K562 (cell line): ENCODE measurements around the gene PET100. TPM values are rescaled to one million over a fixed set of nuclear protein-coding genes. Genes with fewer than 3 reads are reported as not detected.

ENCODE experiments used
- CREM ChIP-seq: IDR thresholded peaks from 2 replicates; pipeline ENCODE4 v1.6.1; 2014; ENCODE audit warnings: antibody characterized with exemption, low read depth
- GABPB1 ChIP-seq: sonication (generic); formaldehyde crosslinking; IDR thresholded peaks from 2 replicates; pipeline ENCODE4 v1.8.0; 2022; ENCODE audit warnings: mild to moderate bottlenecking, missing genetic modification reagents
- IFI16 ChIP-seq: fragments of 250-450 bp; sonication (Bioruptor Pico); IDR thresholded peaks from 2 replicates; pipeline ENCODE4 v2.1.2; 2022; ENCODE audit warnings: mild to moderate bottlenecking, inconsistent platforms
- L3MBTL2 ChIP-seq: fragments of 450-650 bp; IDR thresholded peaks from 2 replicates; pipeline ENCODE4 v1.6.1; 2016; ENCODE audit warnings: mild to moderate bottlenecking, moderate library complexity
- MXI1 ChIP-seq: IDR thresholded peaks from 2 replicates; pipeline ENCODE4 v1.6.1; 2011; ENCODE audit warnings: low read depth, mild to moderate bottlenecking, improper control_type of control experiment, low read length
- NCOA6 ChIP-seq: fragments of 450-650 bp; IDR thresholded peaks from 2 replicates; pipeline ENCODE4 v1.6.1; 2017; ENCODE audit warnings: mild to moderate bottlenecking
- PHF20 ChIP-seq: fragments of 450-650 bp; IDR thresholded peaks from 2 replicates; pipeline ENCODE4 v1.6.1; 2018; ENCODE audit not compliant: partially characterized antibody
- POLR2A ChIP-seq: fragments of 450-650 bp; conservative IDR thresholded peaks from 2 replicates; pipeline ENCODE4 v1.6.1; 2016
- PURB ChIP-seq: sonication (generic); formaldehyde crosslinking; IDR thresholded peaks from 2 replicates; pipeline ENCODE4 v1.9.0; 2021; ENCODE audit warnings: low read depth, mild to moderate bottlenecking, missing genetic modification reagents
- SIN3A ChIP-seq, 2 experiments: fragments of 150-350 bp in 1 of 2; IDR thresholded peaks; 2 replicates each; pipeline ENCODE4 v1.6.1; 2011 to 2016; ENCODE audit warnings: borderline replicate concordance in 2 of 2, low read depth in 2 of 2, low read length in 2 of 2, mild to moderate bottlenecking in 2 of 2, moderate library complexity in 2 of 2; ENCODE audit not compliant: control insufficient read depth in 1 of 2
- SMAD3 ChIP-seq: fragments of 450-650 bp; formaldehyde crosslinking; conservative IDR thresholded peaks from 2 replicates; pipeline ENCODE4 v1.4.0; 2020; ENCODE audit warnings: mild to moderate bottlenecking
- ZNF263 ChIP-seq: sonication (generic); formaldehyde crosslinking; IDR thresholded peaks from 2 replicates; pipeline ENCODE4 v1.8.0; 2022; ENCODE audit warnings: mild to moderate bottlenecking, missing genetic modification reagents, borderline replicate concordance
- ZNF431 ChIP-seq: sonication (generic); formaldehyde crosslinking; IDR thresholded peaks from 2 replicates; pipeline ENCODE4 v1.8.0; 2022; ENCODE audit warnings: mild to moderate bottlenecking, missing genetic modification reagents
- polyA plus RNA-seq, 8 experiments: library from polyadenylated mRNA; depleted of rRNA in 4 of 8; stranded (reverse) in 5 of 8; unstranded in 3 of 8; fragments of >200 nt; fragmentation: Nextera tagmentation in 2 of 8; fragmentation: Illumina TruSeq in 1 of 8; extraction: Ambion mirVana in 2 of 8; extraction: Trizol in 1 of 8; gene quantifications; 2 replicates each; pipeline versions ENCODE4 v1.2.1 to v1.2.3, GENCODE V29; 2011 to 2014; ENCODE audit warnings: inconsistent platforms in 1 of 8, missing spikeins in 1 of 8
- total RNA-seq, 7 experiments: library from RNA; depleted of rRNA in 6 of 7; stranded (reverse); fragments of >200 nt in 6 of 7; fragmentation: Illumina TruSeq in 2 of 7; extraction: Trizol in 2 of 7; gene quantifications; 2 replicates each; pipeline versions ENCODE4 v1.2.1 to v1.2.3, GENCODE V29; 2011 to 2021; ENCODE audit warnings: low replicate concordance in 1 of 7
- TF ChIP-seq, protein P1 (sequence below), 2 experiments: fragments of 450-650 bp; conservative IDR thresholded peaks; 2 replicates each; pipeline ENCODE4 v1.6.1; 2017; ENCODE audit warnings: mild to moderate bottlenecking in 2 of 2, moderate library complexity in 2 of 2
- TF ChIP-seq, protein P2 (sequence below), 2 experiments: IDR thresholded peaks in 1 of 2; conservative IDR thresholded peaks in 1 of 2; 2 replicates each; pipeline ENCODE4 v1.6.1; 2016; ENCODE audit warnings: low read depth in 2 of 2, mild to moderate bottlenecking in 1 of 2, missing compliant biosample characterization in 1 of 2, missing genetic modification characterization in 1 of 2, moderate library complexity in 1 of 2
- TF ChIP-seq, protein P3 (sequence below): sonication (generic); formaldehyde crosslinking; IDR thresholded peaks from 2 replicates; pipeline ENCODE4 v1.8.0; 2023; ENCODE audit warnings: mild to moderate bottlenecking, missing genetic modification reagents
- TF ChIP-seq, protein P4 (sequence below): sonication (generic); formaldehyde crosslinking; IDR thresholded peaks from 2 replicates; pipeline ENCODE4 v1.8.1; 2023; ENCODE audit warnings: missing genetic modification reagents, mild to moderate bottlenecking, borderline replicate concordance

The PET100 gene
- total and polyA plus RNA-seq, 9 of the 15 experiments (the other 6 are each of a cell fraction or from before 2014, with no cell fraction given), result 62.3 to 351 (median 98.3) TPM

DNA sequence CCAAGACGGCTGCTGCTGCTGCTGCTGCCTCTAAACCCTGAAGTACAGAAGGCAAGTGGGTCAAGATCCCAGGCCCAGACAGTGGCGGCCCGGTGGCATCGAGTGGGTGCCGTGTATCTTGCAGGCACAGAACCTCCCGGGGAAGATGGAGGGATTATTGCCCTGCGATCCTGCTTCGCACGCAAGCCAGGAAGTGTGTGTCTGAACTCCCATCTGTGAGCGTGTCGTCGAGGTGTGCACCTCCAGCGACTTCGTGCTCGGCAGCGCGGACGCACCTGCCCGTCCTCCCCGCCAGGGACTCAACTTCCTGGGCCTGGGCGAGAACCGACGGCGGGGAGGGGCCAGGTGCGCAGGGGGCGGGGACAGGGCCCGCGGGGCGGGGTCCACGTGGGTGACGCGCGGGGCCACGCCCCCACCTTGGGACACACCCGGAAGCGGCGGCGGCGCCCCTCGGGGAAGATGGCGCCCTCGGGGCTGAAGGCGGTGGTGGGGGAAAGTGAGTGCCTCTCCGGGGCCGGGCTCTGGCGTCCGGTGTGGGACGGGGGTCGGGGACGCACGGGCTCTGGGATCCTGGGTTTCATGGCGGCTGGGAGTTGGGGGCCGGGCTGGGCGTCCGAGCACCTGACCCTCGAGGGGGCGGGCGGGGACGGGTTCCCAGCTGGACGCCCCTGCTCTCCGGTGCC, 7.2 kb downstream of the PET100 start, which contains the start of gene STXBP2 (continued):
- TF ChIP-seq, protein P1, sequence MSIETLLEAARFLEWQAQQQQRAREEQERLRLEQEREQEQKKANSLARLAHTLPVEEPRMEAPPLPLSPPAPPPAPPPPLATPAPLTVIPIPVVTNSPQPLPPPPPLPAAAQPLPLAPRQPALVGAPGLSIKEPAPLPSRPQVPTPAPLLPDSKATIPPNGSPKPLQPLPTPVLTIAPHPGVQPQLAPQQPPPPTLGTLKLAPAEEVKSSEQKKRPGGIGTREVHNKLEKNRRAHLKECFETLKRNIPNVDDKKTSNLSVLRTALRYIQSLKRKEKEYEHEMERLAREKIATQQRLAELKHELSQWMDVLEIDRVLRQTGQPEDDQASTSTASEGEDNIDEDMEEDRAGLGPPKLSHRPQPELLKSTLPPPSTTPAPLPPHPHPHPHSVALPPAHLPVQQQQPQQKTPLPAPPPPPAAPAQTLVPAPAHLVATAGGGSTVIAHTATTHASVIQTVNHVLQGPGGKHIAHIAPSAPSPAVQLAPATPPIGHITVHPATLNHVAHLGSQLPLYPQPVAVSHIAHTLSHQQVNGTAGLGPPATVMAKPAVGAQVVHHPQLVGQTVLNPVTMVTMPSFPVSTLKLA (conservative IDR thresholded peaks at IDR 0.05), result peak; percentile 79 to 88
- TF ChIP-seq, protein P2, sequence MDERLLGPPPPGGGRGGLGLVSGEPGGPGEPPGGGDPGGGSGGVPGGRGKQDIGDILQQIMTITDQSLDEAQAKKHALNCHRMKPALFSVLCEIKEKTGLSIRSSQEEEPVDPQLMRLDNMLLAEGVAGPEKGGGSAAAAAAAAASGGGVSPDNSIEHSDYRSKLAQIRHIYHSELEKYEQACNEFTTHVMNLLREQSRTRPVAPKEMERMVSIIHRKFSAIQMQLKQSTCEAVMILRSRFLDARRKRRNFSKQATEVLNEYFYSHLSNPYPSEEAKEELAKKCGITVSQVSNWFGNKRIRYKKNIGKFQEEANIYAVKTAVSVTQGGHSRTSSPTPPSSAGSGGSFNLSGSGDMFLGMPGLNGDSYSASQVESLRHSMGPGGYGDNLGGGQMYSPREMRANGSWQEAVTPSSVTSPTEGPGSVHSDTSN (CRISPR knock-in tag; IDR thresholded peaks at IDR 0.05; ENCODE audit: low read depth), result no peak
- TF ChIP-seq, protein P2 (tag; conservative IDR thresholded peaks at IDR 0.05; ENCODE audit: low read depth), result no peak
- TF ChIP-seq SIN3A (IDR thresholded peaks at IDR 0.05; ENCODE audit: borderline replicate concordance in 2 of 2, control insufficient read depth in 1 of 2, low read depth in 2 of 2, low read length in 2 of 2) (peak in 1 of 2 experiments; percentile 78; a peak in 1 of 4 replicates), POLR2A (peak; percentile 78), MXI1 (no peak), SMAD3 (CRISPR knock-in tag) (0 out of 2 replicates have a peak, but pooled peaks have one; percentile 15), IFI16 (no peak), L3MBTL2 (peak; percentile 98), CREM (peak; percentile 77), ZNF431 (CRISPR knock-in tag) (peak; percentile 75), PURB (CRISPR knock-in tag) (no peak), ZNF263 (CRISPR knock-in tag) (peak; percentile 65; the same call in 1 of the 2 replicates), GABPB1 (CRISPR knock-in tag) (peak; percentile 63; the same call in 1 of the 2 replicates), PHF20 (peak; percentile 57), NCOA6 (peak; percentile 81)
- TF ChIP-seq, protein P3, sequence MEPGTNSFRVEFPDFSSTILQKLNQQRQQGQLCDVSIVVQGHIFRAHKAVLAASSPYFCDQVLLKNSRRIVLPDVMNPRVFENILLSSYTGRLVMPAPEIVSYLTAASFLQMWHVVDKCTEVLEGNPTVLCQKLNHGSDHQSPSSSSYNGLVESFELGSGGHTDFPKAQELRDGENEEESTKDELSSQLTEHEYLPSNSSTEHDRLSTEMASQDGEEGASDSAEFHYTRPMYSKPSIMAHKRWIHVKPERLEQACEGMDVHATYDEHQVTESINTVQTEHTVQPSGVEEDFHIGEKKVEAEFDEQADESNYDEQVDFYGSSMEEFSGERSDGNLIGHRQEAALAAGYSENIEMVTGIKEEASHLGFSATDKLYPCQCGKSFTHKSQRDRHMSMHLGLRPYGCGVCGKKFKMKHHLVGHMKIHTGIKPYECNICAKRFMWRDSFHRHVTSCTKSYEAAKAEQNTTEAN (CRISPR knock-in tag), result no peak
- TF ChIP-seq, protein P4, sequence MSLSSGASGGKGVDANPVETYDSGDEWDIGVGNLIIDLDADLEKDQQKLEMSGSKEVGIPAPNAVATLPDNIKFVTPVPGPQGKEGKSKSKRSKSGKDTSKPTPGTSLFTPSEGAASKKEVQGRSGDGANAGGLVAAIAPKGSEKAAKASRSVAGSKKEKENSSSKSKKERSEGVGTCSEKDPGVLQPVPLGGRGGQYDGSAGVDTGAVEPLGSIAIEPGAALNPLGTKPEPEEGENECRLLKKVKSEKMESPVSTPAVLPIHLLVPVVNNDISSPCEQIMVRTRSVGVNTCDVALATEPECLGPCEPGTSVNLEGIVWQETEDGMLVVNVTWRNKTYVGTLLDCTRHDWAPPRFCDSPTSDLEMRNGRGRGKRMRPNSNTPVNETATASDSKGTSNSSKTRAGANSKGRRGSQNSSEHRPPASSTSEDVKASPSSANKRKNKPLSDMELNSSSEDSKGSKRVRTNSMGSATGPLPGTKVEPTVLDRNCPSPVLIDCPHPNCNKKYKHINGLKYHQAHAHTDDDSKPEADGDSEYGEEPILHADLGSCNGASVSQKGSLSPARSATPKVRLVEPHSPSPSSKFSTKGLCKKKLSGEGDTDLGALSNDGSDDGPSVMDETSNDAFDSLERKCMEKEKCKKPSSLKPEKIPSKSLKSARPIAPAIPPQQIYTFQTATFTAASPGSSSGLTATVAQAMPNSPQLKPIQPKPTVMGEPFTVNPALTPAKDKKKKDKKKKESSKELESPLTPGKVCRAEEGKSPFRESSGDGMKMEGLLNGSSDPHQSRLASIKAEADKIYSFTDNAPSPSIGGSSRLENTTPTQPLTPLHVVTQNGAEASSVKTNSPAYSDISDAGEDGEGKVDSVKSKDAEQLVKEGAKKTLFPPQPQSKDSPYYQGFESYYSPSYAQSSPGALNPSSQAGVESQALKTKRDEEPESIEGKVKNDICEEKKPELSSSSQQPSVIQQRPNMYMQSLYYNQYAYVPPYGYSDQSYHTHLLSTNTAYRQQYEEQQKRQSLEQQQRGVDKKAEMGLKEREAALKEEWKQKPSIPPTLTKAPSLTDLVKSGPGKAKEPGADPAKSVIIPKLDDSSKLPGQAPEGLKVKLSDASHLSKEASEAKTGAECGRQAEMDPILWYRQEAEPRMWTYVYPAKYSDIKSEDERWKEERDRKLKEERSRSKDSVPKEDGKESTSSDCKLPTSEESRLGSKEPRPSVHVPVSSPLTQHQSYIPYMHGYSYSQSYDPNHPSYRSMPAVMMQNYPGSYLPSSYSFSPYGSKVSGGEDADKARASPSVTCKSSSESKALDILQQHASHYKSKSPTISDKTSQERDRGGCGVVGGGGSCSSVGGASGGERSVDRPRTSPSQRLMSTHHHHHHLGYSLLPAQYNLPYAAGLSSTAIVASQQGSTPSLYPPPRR (CRISPR knock-in tag), result peak; percentile 78; the same call in 1 of the 2 replicates
